ENCODE results near the gene MAEA.

The MAEA gene

GRCh38 chr4:1249731-1250526 lies 39.8 kb upstream of the MAEA start:
- DNase-seq (ENCODE audit: low read depth) = peak; percentile 11

DNA sequence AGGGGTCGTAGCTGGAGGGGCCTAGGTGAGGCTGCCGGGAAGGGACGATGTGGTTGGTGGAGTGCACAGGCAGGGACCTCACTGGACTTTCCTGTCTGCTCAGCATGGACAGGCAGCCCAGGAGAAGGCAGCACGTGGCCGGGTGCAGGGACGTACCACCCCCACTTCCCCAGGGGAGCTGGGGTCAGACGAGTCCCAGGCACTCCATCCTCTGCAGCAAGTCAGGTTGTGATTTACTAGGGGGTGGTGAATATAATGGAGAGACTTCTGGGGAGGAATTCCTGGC lies 39.2 kb upstream of the MAEA start:
- DNase-seq (ENCODE audit: low read depth) = no peak

- DNase-seq (ENCODE audit: low read depth) = no peak
Measured at GRCh38 chr4:1250921-1251772, 38.5 kb upstream of the MAEA start.

- DNase-seq (ENCODE audit: low read depth) = no peak
Measured at GRCh38 chr4:1251773-1252066, 38.0 kb upstream of the MAEA start.

DNA sequence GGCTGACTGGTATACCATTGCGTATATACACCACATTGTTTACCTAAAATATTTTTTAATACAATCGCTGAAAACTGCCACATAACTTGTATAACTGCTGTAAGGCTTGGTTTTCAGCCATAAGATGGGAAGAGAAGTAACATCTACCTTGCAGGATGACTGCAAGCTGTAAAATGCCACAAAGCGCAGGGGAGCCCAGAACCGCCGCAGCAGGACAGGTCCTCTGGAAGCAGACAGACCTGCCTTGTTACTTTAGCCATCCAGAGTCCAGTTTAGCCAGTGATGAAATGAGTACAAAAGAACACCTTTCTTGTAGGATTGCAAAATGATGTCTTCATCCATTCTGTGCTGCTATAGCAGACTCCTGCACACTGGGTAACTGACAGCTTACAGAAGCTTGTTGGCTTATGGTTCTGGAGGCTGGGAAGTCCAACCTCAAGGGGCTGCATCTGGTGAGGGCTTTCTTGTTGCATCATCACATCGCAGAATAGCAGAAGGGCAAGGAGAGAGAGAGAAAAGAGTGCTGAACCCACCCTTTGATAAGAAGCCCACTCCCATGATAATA lies 36.7 kb upstream of the MAEA start:
- no peak for DNase-seq (ENCODE audit: low read depth)

DNA sequence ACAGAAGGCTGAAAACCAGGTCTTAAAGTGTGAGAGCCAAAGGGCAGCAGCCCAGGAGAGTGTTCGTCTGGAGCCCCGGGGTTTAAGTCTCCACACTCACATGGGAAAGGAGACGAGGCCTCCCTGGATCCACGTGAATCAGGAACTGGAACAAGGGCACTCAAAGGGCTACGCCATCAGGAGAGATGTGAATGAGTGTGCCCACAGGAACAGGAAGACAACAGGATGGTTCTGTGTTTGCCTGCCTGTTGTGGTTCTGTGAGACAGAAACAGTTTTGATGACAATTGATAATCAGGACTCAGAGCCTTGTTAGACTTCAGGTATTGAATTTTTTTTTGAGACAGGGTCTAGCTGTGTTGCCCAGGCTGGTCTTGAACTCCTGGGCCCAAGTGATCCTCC lies 35.9 kb upstream of the MAEA start:
- no peak for DNase-seq (ENCODE audit: low read depth)

DNA sequence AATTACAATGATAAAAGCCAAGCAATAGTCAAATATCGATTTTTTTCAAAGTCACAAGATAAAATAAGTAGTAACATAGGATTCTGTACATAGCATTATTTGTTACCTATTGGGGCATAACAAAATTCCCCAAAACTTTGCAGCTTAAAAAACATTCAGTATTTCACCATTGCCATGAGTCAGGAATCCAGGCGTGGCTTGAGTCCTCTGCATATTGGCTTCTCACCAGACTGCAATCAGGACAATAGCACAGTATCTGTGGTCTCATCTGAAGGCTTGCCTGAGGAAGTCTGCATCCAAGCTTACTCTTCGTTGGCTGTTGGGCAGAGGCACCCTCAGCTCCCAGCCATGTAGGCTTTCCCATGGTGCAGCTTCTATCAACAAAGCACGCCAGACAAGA lies 34.5 kb upstream of the MAEA start:
- no peak for DNase-seq (ENCODE audit: low read depth)

- no peak for DNase-seq (ENCODE audit: low read depth)
Measured at GRCh38 chr4:1255699-1256098, 34.0 kb upstream of the MAEA start.

DNA sequence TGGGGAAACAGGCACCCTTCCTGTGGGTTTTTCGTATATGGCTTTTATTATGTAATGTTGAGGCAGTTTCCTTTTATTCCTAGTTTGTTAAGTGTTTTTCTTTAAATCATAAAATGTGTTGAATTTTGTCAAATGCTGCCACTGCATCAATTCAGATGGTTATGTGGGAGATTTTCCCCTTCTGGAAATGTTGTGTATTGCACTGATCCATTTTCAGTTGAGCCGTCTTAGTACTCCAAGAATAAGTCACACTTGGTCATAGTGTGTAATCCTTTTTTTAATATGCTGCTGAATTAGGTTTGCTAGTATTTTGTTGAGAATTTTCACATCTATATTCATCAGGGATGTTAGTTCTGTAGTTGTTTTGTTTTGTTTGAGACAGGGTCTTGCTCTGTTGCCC lies 31.2 kb upstream of the MAEA start:
- DNase-seq (ENCODE audit: low read depth) = no peak

DNA sequence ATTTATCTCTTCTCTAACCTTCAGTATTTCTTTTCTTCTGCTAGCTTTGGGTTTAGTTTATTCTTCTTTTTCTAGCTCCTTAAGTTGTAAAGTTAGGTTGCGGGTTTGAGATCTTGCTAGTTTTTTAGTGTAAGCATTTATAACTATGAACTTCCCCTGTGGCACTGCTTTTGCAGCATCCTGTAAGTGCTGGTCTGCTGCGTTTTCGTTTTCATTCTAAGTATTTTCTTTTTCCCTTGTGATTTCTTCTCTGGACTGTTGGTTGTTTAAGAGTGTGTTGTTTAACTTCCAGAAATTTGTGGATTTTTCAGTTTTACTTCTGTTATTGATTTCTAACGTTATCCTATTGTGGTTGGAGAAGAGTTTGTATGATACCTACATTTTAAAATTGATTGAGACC lies 29.7 kb upstream of the MAEA start:
- DNase-seq (ENCODE audit: low read depth) = no peak

DNA sequence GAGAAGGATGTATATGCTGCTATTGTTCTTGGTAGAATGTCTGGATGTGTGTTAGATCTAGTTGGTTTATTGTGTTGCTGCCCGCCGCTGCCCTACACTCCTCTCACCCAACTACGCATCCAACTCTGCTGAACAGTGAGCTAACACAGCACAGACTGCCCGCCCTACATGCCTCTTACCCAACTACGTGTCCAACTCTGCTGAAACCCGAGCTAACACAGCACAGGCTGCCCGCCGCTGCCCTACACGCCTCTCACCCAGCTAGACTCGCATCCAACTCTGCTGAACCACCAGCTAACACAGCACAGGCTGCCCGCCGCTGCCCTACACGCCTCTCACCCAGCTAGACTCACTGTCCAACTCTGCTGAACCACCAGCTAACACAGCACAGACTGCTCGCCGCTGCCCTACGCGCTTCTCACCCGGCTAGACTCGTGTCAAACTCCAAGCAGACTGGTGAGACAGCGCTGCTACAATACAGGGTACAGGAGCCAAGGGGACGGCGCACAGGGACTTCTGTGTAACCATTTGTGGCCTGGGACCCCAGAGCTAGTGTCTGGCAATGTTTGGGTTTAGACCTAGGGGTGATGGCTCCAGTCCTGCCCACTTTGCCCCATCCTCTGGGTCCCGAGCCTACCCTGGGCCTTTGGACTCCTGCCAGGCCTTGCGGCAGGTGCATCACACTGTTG lies 29.1 kb upstream of the MAEA start:
- DNase-seq (ENCODE audit: low read depth) = no peak

DNA sequence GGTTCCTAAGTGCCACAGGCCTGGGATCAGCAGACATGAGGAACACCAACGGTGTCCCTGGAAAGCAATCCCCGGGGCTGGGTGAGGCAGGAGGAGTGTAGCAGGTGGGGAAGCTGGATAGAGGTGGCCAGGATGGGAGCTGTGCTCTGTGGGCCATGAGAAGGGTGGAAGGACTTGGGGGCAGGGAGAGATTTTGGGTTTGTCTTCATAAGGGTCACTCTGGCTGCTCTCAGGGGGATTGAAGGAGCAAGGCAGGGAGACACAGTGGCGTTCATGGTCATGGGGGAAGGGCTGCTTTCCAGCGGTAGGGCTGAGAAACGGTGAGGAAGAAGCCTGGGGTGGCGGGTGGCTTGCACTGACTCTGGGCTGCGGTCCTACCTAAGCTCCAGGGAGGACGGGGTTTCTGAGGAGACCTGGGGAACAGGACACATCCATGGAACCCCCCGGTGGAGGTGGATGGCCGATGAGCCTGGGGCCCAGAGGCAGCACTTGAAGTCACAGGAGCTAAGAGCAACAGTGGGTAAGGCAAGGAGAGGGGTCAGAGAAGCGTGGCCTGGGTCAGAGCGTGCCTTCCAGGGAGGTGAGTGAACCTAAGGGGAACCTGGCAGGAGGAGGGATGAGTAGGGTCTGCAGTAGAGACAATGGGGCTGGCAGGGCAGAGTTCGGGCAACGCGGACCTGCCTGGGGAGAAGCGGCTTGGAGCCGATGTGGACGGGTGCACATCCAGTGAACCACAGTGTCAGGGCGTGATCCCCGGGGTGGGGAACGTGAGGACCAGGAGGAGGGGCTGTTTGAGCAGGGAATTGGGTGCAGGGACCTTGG lies 28.4 kb upstream of the MAEA start:
- DNase-seq (ENCODE audit: low read depth) = no peak

- no peak for DNase-seq (ENCODE audit: low read depth)
Measured at GRCh38 chr4:1264942-1265341, 24.7 kb upstream of the MAEA start.

DNA sequence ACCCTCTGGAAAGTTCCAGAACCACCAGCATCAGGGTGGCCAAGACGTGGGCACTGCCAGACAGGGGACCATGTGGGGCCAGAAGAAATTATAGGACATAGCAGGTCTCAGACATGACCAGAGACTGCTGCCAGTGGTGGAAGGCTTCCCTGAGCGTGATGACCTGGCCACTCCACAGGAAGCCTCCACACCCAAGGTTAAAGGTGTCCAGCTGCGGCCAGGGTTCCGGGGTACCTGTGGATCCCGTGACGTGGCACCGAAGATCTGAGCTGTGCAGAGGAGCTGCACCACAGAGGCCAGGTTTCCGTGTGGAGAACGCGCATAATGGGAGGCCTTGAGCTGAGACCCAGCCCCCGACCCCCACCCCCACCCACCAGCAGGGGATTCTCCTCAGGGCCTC lies 24.3 kb upstream of the MAEA start:
- DNase-seq (ENCODE audit: low read depth) = no peak

DNA sequence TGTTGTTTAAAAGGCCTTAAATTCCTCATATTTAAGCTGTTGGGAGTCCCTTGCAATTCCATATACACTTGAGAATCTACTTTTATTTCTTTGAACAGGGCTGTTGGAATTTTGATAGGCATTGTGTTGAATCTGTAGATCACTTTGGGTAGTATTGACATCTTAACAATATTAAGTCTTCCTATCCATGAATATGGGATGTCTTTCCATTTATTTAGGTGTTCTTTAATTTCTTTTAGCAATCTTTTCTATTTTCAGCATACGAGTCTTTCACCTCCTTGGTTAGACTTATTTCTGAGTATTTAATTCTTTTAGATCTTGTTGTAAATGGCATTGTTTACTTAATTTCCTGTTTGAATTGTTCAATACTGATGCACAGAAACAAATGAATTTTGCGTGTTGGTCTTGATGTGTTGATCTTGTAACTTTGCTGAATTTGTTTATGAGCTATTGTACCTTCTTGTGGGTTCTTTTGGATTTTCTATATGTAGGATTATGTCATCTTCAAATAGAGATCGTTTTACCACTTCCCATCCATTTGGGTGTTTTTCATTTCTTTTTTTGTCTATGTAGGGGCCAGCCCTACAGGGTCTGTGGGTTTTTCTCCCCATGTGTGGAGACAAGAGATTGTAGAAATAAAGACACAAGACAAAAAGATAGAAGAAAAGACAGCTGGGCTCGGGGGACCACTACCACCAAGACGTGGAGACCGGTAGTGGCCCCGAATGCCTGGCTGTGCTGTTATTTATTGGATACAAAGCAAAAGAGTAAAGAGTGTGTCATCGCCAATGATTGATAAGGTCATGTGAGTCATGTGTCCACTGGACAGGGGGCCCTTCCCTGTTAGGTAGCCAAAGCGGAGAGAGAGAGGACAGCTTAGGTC lies 22.6 kb upstream of the MAEA start:
- DNase-seq (ENCODE audit: low read depth) = no peak

DNA sequence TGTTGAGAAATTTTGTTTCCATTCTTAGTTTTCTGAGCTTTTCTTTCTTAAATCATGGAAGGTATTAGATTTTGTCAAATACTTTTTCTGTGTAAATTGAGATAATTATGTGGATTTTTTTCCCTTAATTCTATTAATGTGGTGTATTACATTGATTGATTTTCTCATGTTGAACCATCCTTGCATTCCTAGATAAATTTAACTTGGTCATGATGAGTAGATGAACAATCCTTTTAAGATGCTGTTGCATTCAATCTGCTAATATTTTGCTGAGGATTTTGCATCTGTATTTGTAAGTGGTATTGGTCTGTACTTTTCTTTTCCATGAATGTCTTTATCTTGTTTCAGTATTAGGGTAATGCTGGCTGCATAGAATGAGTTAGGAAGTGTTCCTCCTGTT lies 20.5 kb upstream of the MAEA start:
- DNase-seq (ENCODE audit: low read depth) = no peak

GRCh38 chr4:1271686-1272085 lies 18.0 kb upstream of the MAEA start:
- no peak for DNase-seq (ENCODE audit: low read depth)

DNA sequence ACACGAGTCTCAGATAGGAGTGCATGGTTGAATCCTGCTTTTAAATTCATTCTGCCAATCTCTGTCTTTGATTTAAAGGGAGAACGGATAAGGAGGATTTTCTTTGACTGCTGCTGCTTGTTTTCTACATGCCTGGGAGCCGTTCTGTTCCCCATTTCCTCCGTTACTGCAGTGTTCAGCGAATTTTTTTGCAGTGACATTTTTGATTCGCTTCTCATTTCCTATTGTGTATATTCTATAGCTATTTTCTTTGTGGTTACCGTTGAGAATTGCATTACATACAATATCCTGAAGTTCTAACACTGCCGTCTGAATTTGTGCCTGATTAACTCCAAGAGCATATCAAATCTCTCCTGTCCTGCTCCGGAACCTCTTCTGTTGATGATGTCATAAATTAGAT lies 14.8 kb upstream of the MAEA start:
- DNase-seq (ENCODE audit: low read depth) = no peak

DNA sequence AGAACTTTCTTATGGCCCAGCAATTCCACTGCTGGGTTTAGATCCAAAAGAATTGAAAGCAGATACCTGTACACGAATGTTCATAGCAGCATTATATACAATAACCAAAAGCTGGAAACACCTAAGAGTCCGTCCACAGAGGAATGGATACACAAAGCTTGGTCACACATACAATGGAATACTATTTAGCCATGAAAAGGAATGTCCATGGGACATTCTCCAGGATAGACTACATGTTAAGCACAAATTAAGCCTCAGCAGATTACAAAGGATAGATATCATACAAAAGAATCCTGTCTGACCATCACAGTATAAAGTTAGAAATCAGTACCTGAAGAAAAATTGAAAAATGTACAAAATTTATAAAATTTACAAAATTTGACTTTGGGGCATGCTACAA lies 12.7 kb upstream of the MAEA start:
- DNase-seq (ENCODE audit: low read depth) = no peak

DNA sequence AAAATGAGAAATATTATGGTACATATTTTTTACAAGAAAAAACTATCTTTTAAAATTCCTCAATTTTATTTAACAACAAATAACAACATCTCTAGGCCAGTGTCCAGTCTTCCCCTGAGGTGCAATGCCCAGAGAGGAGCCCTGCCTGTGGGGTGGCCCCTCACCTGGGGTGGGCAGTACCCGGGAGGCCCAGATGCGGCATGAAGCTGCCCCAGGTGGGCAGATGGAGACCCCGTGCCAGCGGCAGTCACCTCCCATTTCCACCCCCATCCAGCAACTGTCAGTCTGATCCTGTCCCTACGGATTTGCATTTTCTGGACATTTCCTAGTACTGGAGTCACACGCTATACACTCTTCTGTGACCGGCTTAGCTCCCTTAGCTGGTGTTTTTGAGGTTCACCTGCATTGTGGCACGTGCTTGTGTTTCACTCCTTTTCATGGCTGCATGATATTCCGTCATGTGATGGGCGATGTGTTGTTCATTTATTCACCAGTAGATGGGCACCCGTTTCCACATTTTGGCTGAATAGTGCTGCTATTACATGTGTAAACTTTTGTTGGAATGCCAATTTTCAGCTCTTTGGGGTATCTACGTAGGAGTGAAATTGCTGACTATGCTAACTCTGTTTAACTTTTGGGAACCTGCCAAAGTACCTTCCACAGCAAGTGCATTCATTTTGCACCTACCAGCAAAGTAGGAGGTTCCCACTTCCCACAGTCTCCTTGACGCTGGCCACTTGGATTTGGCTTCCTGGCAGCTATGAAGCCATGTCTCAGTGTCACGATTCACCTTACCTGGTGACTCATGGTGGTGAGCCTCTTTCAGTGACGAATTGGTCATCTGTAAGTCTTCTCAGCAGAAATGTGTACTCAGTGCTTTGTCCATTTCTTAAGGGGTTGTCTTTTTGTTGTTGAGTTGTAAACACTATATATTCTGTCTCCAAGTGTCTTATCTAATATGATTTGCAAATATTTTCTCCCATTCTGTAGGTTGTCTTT lies 11.7 kb upstream of the MAEA start:
- DNase-seq (ENCODE audit: low read depth) = peak; percentile 18
